GM18519 (cell line): ENCODE measurements around the gene PATE1.

Source experiments
- ATAC-seq: cut with Tn5 transposase; IDR thresholded peaks from one replicate; pipeline ENCODE4 v1.9.1; 2021; ENCODE audit warnings: mild to moderate bottlenecking, moderate library complexity; ENCODE audit not compliant: unreplicated experiment, low FRiP score

Gene PATE1

GRCh38 chr11:125787827-125788226 lies 41.7 kb downstream of the PATE1 start, which contains the start of gene PATE3:
Gene PATE3, plus strand, starts transcription at chr11:125788127. Its CDS starts 25 bp downstream, at chr11:125788152.
- ATAC-seq = no peak

DNA sequence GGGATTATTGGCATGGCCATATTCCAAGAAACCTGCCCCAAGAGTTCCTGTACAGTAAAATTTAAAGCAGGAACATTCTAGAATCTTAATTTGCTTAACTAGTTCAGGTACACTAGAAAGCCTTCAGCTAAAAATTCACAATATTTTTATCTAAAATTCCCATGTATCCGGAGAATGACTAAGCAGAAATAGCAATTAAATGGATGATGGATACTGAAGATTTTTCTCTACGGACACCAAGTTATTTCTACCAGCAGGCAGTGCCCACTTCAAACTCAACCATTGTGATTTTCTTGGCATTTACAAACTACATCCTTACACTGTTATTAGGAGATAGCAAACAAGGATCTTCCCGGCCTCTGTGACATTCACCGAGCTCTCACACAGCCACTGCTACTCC lies 44.7 kb downstream of the PATE1 start:
- no peak for ATAC-seq

DNA sequence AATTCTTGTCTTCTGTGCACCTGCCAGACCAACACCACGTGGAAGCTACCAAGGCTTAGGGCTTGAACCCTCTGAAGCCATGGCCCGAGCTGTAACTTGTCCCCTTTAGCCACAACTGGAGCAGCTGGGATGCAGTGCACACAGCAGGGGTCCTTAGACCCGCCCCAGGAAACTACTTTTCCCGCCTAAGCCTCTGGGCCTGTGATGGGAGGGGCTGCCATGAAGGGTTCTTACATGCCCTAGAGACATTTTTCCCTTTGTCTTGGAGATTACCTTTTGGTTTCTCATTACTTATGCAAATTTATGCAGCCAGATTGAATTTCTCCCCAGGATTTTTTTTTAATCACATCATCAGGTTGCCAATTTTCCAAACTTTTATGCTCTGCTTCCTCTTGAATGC lies 51.6 kb downstream of the PATE1 start:
- no peak for ATAC-seq
